Esophagus muscularis mucosa (tissue), 4 donors: ENCODE results near the gene L1CAM. TPM values are rescaled to one million over a fixed set of nuclear protein-coding genes. Genes with fewer than 3 reads are reported as not detected.

Experiments used
- DNase-seq: peaks from one replicate; pipeline ENCODE4 v3.0.0-alpha.2; 2017; ENCODE audit errors: extremely low spot score
- H3K27ac ChIP-seq, 4 donors: fragments of 200-600 bp; sonication (generic); replicated peaks in 1 of 4; 1 replicate in 3 of 4; 2 replicates in 1 of 4; pipeline ENCODE4 v1.5.1; 2016 to 2019; ENCODE audit warnings: mild to moderate bottlenecking in 1 of 4
- H3K27me3 ChIP-seq, 4 donors: fragments of 200-600 bp; sonication (generic); one replicate each; pipeline versions ENCODE4 v1.5.1 to v1.6.0; 2016 to 2019
- H3K36me3 ChIP-seq, 4 donors: fragments of 200-600 bp; sonication (generic); one replicate each; pipeline ENCODE4 v1.5.1; 2016 to 2019
- H3K4me1 ChIP-seq, 4 donors: fragments of 200-600 bp; sonication (generic); one replicate each; pipeline ENCODE4 v1.5.1; 2016 to 2019
- H3K4me3 ChIP-seq, 4 donors: fragments of 200-600 bp; sonication (generic); 1 replicate in 2 of 4; 2 replicates in 2 of 4; pipeline ENCODE4 v1.5.1; 2016 to 2019; ENCODE audit warnings: mild to moderate bottlenecking in 4 of 4, moderate library complexity in 1 of 4
- H3K9me3 ChIP-seq, 4 donors: fragments of 200-600 bp; sonication (generic); 1 replicate in 3 of 4; 2 replicates in 1 of 4; pipeline ENCODE4 v1.5.1; 2016 to 2019
- EP300 ChIP-seq: sonication (generic); formaldehyde crosslinking; IDR thresholded peaks from one replicate; pipeline ENCODE4 v1.6.1; 2017; ENCODE audit warnings: antibody characterized with exemption
- POLR2A ChIP-seq: fragments of 450-650 bp; IDR thresholded peaks from one replicate; pipeline ENCODE4 v1.6.1; 2017; ENCODE audit warnings: antibody characterized with exemption, moderate library complexity, mild to moderate bottlenecking, low read depth
- POLR2AphosphoS5 ChIP-seq, 2 donors: sonication (generic); formaldehyde crosslinking; IDR thresholded peaks; one replicate each; pipeline ENCODE4 v1.6.1; 2017; ENCODE audit warnings: antibody characterized with exemption in 2 of 2
- WGBS: methylation state at CpG from one replicate; pipeline ENCODE4 v1.1.5; 2018; 5-methylcytosine and 5-hydroxymethylcytosine counted together
- intact Hi-C: fragments of 100-400 bp; cut with DNase I; formaldehyde crosslinking; loops from one replicate; pipeline ENCODE4 v1.15.1; 2023
- total RNA-seq, 4 donors: library from RNA; depleted of rRNA; stranded (reverse); fragments of >200 nt; gene quantifications; one replicate each; pipeline versions ENCODE4 v1.1.0 to v1.2.1, GENCODE V29; 2016
- TF ChIP-seq, protein P1 (sequence below), 3 experiments: fragments of 200-600 bp in 2 of 3; fragments of 450-650 bp in 1 of 3; sonication (generic) in 2 of 3; IDR thresholded peaks; one replicate each; pipeline ENCODE4 v1.5.1; 2017 to 2019; ENCODE audit warnings: antibody characterized with exemption in 3 of 3, mild to moderate bottlenecking in 2 of 3, moderate library complexity in 1 of 3

Gene L1CAM
- total RNA-seq, 4 donors from 2014 or later = 22.4 to 47.9 (median 30.0) TPM

- intact Hi-C loops = no loop called here
- 73% methylated on average over 3 of the region's 3 CpGs for WGBS
- no peaks in the 10 kb centered on the region for H3K4me1 ChIP-seq
- H3K9me3 ChIP-seq = no peaks in the 10 kb centered on the region
- no peak overlapping the region for H3K4me3 ChIP-seq
- no peak overlapping the region for H3K27ac ChIP-seq
- DNase-seq = no peak
- no peaks in the 10 kb centered on the region for H3K36me3 ChIP-seq
- no peak for TF ChIP-seq POLR2A
- no peak for TF ChIP-seq EP300
- TF ChIP-seq, protein P1, sequence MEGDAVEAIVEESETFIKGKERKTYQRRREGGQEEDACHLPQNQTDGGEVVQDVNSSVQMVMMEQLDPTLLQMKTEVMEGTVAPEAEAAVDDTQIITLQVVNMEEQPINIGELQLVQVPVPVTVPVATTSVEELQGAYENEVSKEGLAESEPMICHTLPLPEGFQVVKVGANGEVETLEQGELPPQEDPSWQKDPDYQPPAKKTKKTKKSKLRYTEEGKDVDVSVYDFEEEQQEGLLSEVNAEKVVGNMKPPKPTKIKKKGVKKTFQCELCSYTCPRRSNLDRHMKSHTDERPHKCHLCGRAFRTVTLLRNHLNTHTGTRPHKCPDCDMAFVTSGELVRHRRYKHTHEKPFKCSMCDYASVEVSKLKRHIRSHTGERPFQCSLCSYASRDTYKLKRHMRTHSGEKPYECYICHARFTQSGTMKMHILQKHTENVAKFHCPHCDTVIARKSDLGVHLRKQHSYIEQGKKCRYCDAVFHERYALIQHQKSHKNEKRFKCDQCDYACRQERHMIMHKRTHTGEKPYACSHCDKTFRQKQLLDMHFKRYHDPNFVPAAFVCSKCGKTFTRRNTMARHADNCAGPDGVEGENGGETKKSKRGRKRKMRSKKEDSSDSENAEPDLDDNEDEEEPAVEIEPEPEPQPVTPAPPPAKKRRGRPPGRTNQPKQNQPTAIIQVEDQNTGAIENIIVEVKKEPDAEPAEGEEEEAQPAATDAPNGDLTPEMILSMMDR (IDR thresholded peaks at IDR 0.05) = no peak
- TF ChIP-seq POLR2AphosphoS5 (IDR thresholded peaks at IDR 0.05) = no peak
- peaks cover 0 to 7% (median 3%) of the 10 kb centered on the region in 4 donors for H3K27me3 ChIP-seq
Observed at GRCh38 chrX:153851981-153852380, 34.0 kb downstream of the L1CAM start.

- Histone ChIP-seq H3K27ac (no peak overlapping the region), H3K4me1 (peaks cover 0 to 3% (median 0%) of the 10 kb centered on the region in 4 donors), H3K9me3 (no peaks in the 10 kb centered on the region), H3K27me3 (peaks cover 0 to 2% (median 0%) of the 10 kb centered on the region in 4 donors), H3K36me3 (no peaks in the 10 kb centered on the region), H3K4me3 (no peak overlapping the region)
- intact Hi-C loops = no loop called here
- TF ChIP-seq POLR2A (no peak), EP300 (no peak), POLR2AphosphoS5 (IDR thresholded peaks at IDR 0.05) (no peak)
- TF ChIP-seq, protein P1 (IDR thresholded peaks at IDR 0.05) = no peak
- 81% methylated on average over 3 of the region's 3 CpGs for WGBS
- DNase-seq = no peak
Observed at GRCh38 chrX:153848325-153848724, 37.6 kb downstream of the L1CAM start.

GRCh38 chrX:153845842-153846241 is 40.1 kb downstream of the L1CAM start:
- WGBS = 28% methylated on average over 3 of the region's 3 CpGs
- no peaks in the 10 kb centered on the region for H3K36me3 ChIP-seq
- H3K27ac ChIP-seq = no peak overlapping the region
- H3K4me3 ChIP-seq = no peak overlapping the region
- no peak for DNase-seq
- no peaks in the 10 kb centered on the region for H3K9me3 ChIP-seq
- TF ChIP-seq, protein P1 (IDR thresholded peaks at IDR 0.05) = no peak
- TF ChIP-seq EP300 (no peak), POLR2AphosphoS5 (IDR thresholded peaks at IDR 0.05) (no peak), POLR2A (no peak)
- H3K27me3 ChIP-seq = peaks cover 0 to 4% (median 0%) of the 10 kb centered on the region in 4 donors
- intact Hi-C loops = no loop called here
- H3K4me1 ChIP-seq = peaks cover 0 to 3% (median 0%) of the 10 kb centered on the region in 4 donors

DNA sequence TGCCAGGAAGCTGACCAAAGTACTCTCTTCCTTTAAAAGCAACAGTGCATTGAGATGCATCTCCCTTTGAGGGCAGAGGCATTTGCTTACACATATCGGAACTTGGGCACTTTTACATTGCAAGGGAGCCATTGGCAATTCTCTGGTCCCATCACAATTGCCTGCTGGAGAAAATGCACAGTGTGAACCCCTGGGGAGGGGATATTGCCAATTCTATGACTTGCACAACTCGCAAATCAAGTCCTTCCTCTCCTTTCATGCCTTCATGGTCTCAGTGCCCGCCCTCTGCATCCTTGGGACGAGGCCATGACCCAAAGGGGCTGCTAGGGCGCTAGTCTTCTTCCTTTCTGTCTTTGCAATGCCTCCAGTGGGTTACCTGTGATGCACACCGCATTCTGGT is 40.8 kb downstream of the L1CAM start:
- WGBS = 30% methylated on average over 6 of the region's 6 CpGs
- intact Hi-C loops = no loop called here
- H3K36me3 ChIP-seq = no peaks in the 10 kb centered on the region

More for the DNA sequence above, 40.8 kb downstream of the L1CAM start:
- Histone ChIP-seq H3K4me3 (no peak overlapping the region), H3K4me1 (peaks cover 0 to 3% (median 0%) of the 10 kb centered on the region in 4 donors), H3K9me3 (no peaks in the 10 kb centered on the region), H3K27me3 (peaks cover 0 to 5% (median 2%) of the 10 kb centered on the region in 4 donors), H3K27ac (no peak overlapping the region)
- DNase-seq = no peak
- TF ChIP-seq POLR2AphosphoS5 (IDR thresholded peaks at IDR 0.05) (no peak), EP300 (no peak), POLR2A (no peak)
- TF ChIP-seq, protein P1 (IDR thresholded peaks at IDR 0.05) = no peak
